ENCODE data around the gene TTL.
"Not testable (repeated sequence)": the region's sequence is repeated elsewhere in the genome, so short reads cannot be mapped to it uniquely, and the experiment has no call there.

- TF ChIP-seq FOXA1 (IDR thresholded peaks at IDR 0.05); FOXM1 (IDR thresholded peaks at IDR 0.05; ENCODE audit: borderline replicate concordance); SUZ12 (IDR thresholded peaks at IDR 0.05); BHLHE40 (IDR thresholded peaks at IDR 0.05; ENCODE audit: borderline replicate concordance); ZNF384 (IDR thresholded peaks at IDR 0.05); NFRKB (IDR thresholded peaks at IDR 0.05); ELF4 (IDR thresholded peaks at IDR 0.05); L3MBTL2 (conservative IDR thresholded peaks at IDR 0.05); ARNT (IDR thresholded peaks at IDR 0.05); SP1 (IDR thresholded peaks at IDR 0.05); PKNOX1 (IDR thresholded peaks at IDR 0.05); FOXK2 (IDR thresholded peaks at IDR 0.05): not testable (repeated sequence)
Observed at GRCh38 chr2:112436993-112437392, 45.0 kb upstream of the TTL start.

Data from HEK293T (cell line).